Spleen (tissue), 11 donors: ENCODE results near the gene MRPL21. TPM values are rescaled to one million over a fixed set of nuclear protein-coding genes. Genes with fewer than 3 reads are reported as not detected.

Experiments
- DNase-seq: peaks from one replicate; pipeline ENCODE4 v3.0.0-alpha.2; 2020
- H3K27ac ChIP-seq, 8 donors: fragments of 200-600 bp; sonication (generic) in 7 of 8; 1 replicate in 4 of 8; 2 replicates in 4 of 8; pipeline versions ENCODE4 v1.5.0 to v1.8.0; 2016 to 2021; ENCODE audit warnings: inconsistent platforms in 4 of 8, mild to moderate bottlenecking in 4 of 8, moderate library complexity in 1 of 8
- H3K27me3 ChIP-seq, 7 donors: fragments of 200-600 bp; sonication (generic) in 6 of 7; replicated peaks in 1 of 7; 1 replicate in 4 of 7; 2 replicates in 3 of 7; pipeline versions ENCODE4 v1.5.0 to v1.8.0; 2016 to 2021; ENCODE audit warnings: inconsistent platforms in 3 of 7, mild to moderate bottlenecking in 1 of 7
- H3K36me3 ChIP-seq, 6 donors: fragments of 200-600 bp; sonication (generic) in 5 of 6; 1 replicate in 4 of 6; 2 replicates in 2 of 6; pipeline versions ENCODE4 v1.5.0 to v1.8.0; 2016 to 2021; ENCODE audit warnings: inconsistent platforms in 2 of 6
- H3K4me1 ChIP-seq, 6 donors: fragments of 200-600 bp; sonication (generic) in 5 of 6; 1 replicate in 3 of 6; 2 replicates in 3 of 6; pipeline versions ENCODE4 v1.5.0 to v1.8.0; 2016 to 2021; ENCODE audit warnings: inconsistent platforms in 3 of 6
- H3K4me3 ChIP-seq, 8 donors: fragments of 200-600 bp; sonication (generic) in 7 of 8; 1 replicate in 4 of 8; 2 replicates in 4 of 8; pipeline versions ENCODE4 v1.5.0 to v1.8.0; 2016 to 2021; ENCODE audit warnings: inconsistent platforms in 4 of 8, mild to moderate bottlenecking in 4 of 8, moderate library complexity in 2 of 8
- H3K9me3 ChIP-seq, 8 donors: fragments of 200-600 bp; sonication (generic) in 7 of 8; 1 replicate in 4 of 8; 2 replicates in 4 of 8; pipeline versions ENCODE4 v1.5.0 to v1.8.0; 2016 to 2021; ENCODE audit warnings: inconsistent platforms in 4 of 8
- POLR2A ChIP-seq, 3 donors: fragments of 450-650 bp; IDR thresholded peaks; one replicate each; pipeline ENCODE4 v1.5.1; 2017; ENCODE audit warnings: antibody characterized with exemption in 3 of 3, mild to moderate bottlenecking in 1 of 3
- POLR2AphosphoS5 ChIP-seq, 3 donors: sonication (generic); formaldehyde crosslinking; IDR thresholded peaks; one replicate each; pipeline ENCODE4 v1.5.1; 2017; ENCODE audit warnings: antibody characterized with exemption in 3 of 3
- WGBS, 5 donors: extraction: QIAGEN DNeasy Blood & Tissue Kit in 3 of 5; methylation state at CpG; one replicate each; pipeline versions ENCODE4 v1.1.5 to v1.1.7; 2013 to 2018; 5-methylcytosine and 5-hydroxymethylcytosine counted together
- intact Hi-C: fragments of 100-400 bp; cut with DNase I; formaldehyde crosslinking; loops from one replicate; pipeline ENCODE4 v1.15.0; 2023; ENCODE audit warnings: low total_unique reads
- polyA plus RNA-seq, 3 donors: library from polyadenylated mRNA; stranded (reverse); fragments of 200-250 nt; gene quantifications; one replicate each; pipeline ENCODE4 v1.2.1, GENCODE V29; 2013
- total RNA-seq, 7 donors: library from RNA; depleted of rRNA in 3 of 7; stranded (reverse); fragments of >200 nt in 3 of 7; fragmentation: NEBNext Ultra II Directional in 4 of 7; extraction: Animal tissue kit (Norgen Biotek cat#: 25700) in 4 of 7; gene quantifications; one replicate each; pipeline versions ENCODE4 v1.1.0 to v1.2.1, GENCODE V29; 2016 to 2021
- TF ChIP-seq, protein P1 (sequence below), 11 experiments: fragments of 200-600 bp in 7 of 11; fragments of 450-650 bp in 4 of 11; sonication (generic) in 4 of 11; IDR thresholded peaks in 8 of 11; conservative IDR thresholded peaks in 3 of 11; 1 replicate in 7 of 11; 2 replicates in 4 of 11; pipeline versions ENCODE4 v1.4.0 to v1.8.0; 2016 to 2021; ENCODE audit warnings: antibody characterized with exemption in 11 of 11, inconsistent platforms in 4 of 11, mild to moderate bottlenecking in 1 of 11
- donor health status: healthy with polysubstance abuse.
- donor health status: DM: no; HTN: no; CAD: no; lungs with moderate emphysema.
- donor health status: DM: no; HTN: no; CAD: no.
- donor health status: Bipolar disorder and iron deficiency.
- donor health status: healthy.
- donor health status: DM: no; HTN: no; CAD: no.
- donor health status: DM: yes; HTN: yes; CAD: no.

The MRPL21 gene
- total and polyA plus RNA-seq, 10 donors: 11.2 to 81.0 (median 34.0) TPM

- 80 to 95% (median 90%) methylated on average over 6 of the region's 6 CpGs for WGBS, 5 donors
- Histone ChIP-seq H3K4me3 (no peak overlapping the region), H3K4me1 (peaks cover 14 to 45% (median 35%) of the 10 kb centered on the region in 6 donors), H3K27ac (no peak overlapping the region), H3K9me3 (no peaks in the 10 kb centered on the region), H3K36me3 (no peaks in the 10 kb centered on the region), H3K27me3 (no peaks in the 10 kb centered on the region)
- TF ChIP-seq POLR2A (IDR thresholded peaks at IDR 0.05) (no peak), POLR2AphosphoS5 (IDR thresholded peaks at IDR 0.05) (no peak)
- TF ChIP-seq, protein P1, sequence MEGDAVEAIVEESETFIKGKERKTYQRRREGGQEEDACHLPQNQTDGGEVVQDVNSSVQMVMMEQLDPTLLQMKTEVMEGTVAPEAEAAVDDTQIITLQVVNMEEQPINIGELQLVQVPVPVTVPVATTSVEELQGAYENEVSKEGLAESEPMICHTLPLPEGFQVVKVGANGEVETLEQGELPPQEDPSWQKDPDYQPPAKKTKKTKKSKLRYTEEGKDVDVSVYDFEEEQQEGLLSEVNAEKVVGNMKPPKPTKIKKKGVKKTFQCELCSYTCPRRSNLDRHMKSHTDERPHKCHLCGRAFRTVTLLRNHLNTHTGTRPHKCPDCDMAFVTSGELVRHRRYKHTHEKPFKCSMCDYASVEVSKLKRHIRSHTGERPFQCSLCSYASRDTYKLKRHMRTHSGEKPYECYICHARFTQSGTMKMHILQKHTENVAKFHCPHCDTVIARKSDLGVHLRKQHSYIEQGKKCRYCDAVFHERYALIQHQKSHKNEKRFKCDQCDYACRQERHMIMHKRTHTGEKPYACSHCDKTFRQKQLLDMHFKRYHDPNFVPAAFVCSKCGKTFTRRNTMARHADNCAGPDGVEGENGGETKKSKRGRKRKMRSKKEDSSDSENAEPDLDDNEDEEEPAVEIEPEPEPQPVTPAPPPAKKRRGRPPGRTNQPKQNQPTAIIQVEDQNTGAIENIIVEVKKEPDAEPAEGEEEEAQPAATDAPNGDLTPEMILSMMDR (IDR thresholded peaks at IDR 0.05 in 8 of 11, conservative IDR thresholded peaks at IDR 0.05 in 3 of 11): no peak
- no peak for DNase-seq
- intact Hi-C loops: no loop called here
These were observed 58.8 kb downstream of the MRPL21 start for GRCh38 chr11:68844801-68845200.

DNA sequence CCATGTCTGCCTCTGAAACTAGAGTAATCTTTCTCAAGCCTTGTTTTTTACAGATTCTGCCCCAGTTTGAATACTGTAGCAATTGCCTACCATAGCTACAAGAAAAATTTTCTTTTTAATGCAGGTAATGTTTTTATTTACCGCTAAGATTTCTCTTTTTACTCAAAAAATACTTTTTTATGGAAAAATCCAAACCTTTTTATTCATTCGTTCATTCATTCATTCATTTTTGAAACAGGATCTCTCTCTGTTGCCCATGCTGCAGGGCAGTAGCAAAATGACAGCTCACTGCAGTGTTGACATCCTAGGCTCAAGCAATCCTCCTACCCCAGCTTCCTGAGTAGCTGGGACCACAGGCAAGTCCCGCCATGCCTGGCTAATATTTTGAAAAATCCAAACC lies 59.3 kb downstream of the MRPL21 start:
- Histone ChIP-seq H3K9me3 (no peaks in the 10 kb centered on the region), H3K27ac (peak overlapping the region in 7 of 8 donors; percentile 5 to 98 (median 94)), H3K4me3 (peak overlapping the region in 6 of 8 donors; percentile 81 to 95 (median 91)), H3K4me1 (peaks cover 14 to 50% (median 40%) of the 10 kb centered on the region in 6 donors), H3K27me3 (no peaks in the 10 kb centered on the region), H3K36me3 (no peaks in the 10 kb centered on the region)
- DNase-seq: no peak
- intact Hi-C loops: no loop called here
- WGBS, 5 donors: 54 to 79% (median 70%) methylated on average over 3 of the region's 3 CpGs
- TF ChIP-seq POLR2A (IDR thresholded peaks at IDR 0.05): no peak
- TF ChIP-seq POLR2AphosphoS5 (IDR thresholded peaks at IDR 0.05): no peak
- TF ChIP-seq, protein P1 (IDR thresholded peaks at IDR 0.05 in 8 of 11, conservative IDR thresholded peaks at IDR 0.05 in 3 of 11): no peak

DNA sequence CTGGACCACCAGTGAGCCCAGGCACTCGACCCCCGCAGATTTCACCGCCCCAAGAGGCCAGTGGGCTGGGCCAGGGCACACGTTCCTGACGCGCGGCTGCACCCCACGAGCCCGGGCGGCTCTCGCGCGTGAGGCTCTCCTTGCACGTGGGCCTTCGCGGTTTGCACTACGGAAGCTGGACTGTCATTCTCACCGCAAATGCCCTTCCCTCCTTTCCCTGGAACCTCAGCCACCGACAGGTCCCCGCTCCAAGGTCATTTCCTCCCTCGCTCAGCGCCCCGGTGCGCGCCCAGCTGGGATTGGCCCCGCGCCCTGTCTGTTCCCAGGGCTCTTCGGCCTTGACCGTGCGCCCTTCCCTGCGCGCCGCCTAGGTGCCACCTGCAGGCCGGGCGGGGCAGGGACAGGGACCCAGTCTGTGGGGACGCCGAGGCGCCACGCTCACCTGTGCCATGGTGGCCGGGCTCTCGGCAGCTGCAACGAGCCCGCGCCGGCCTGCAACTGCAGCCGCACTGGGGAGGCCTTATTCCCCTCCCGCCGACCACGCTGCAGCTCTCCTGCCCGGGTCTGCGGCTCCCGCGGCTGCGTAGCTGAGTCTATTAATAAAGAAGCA lies 59.8 kb downstream of the MRPL21 start:
- no peaks in the 10 kb centered on the region for H3K9me3 ChIP-seq
- H3K36me3 ChIP-seq: no peaks in the 10 kb centered on the region
- intact Hi-C loops: no loop called here
- no peak for TF ChIP-seq POLR2A (IDR thresholded peaks at IDR 0.05)
- TF ChIP-seq POLR2AphosphoS5 (IDR thresholded peaks at IDR 0.05): peak; percentile 80 to 87 (median 83)
- TF ChIP-seq, protein P1 (IDR thresholded peaks at IDR 0.05 in 8 of 11, conservative IDR thresholded peaks at IDR 0.05 in 3 of 11): peak; percentile 56 to 88 (median 82)
- peaks cover 14 to 55% (median 41%) of the 10 kb centered on the region in 6 donors for H3K4me1 ChIP-seq
- no peaks in the 10 kb centered on the region for H3K27me3 ChIP-seq
- DNase-seq: peak; percentile 96
- peak overlapping the region; percentile 81 to 98 (median 91) for H3K4me3 ChIP-seq
- H3K27ac ChIP-seq: peak overlapping the region; percentile 5 to 98 (median 94)
- WGBS, 5 donors: 0 to 9% (median 5%) methylated on average over 38 to 54 of the region's 54 CpGs

GRCh38 chr11:68843052-68843561 lies 60.5 kb downstream of the MRPL21 start:
- H3K9me3 ChIP-seq: no peaks in the 10 kb centered on the region
- no peak for TF ChIP-seq POLR2A (IDR thresholded peaks at IDR 0.05)
- peak overlapping the region; percentile 81 to 98 (median 91) for H3K4me3 ChIP-seq
- intact Hi-C loops: no loop called here
- H3K27me3 ChIP-seq: no peaks in the 10 kb centered on the region
- H3K27ac ChIP-seq: peak overlapping the region; percentile 66 to 98 (median 94)
- WGBS, 5 donors: 0 to 5% (median 2%) methylated on average over 23 of the region's 23 CpGs
- no peaks in the 10 kb centered on the region for H3K36me3 ChIP-seq
- peaks cover 21 to 62% (median 48%) of the 10 kb centered on the region in 6 donors for H3K4me1 ChIP-seq
- DNase-seq: peak; percentile 81
